GM19351 (cell line): ENCODE data around the gene TM9SF4.

Experiments
- ATAC-seq: cut with Tn5 transposase; IDR thresholded peaks from one replicate; pipeline ENCODE4 v1.9.1; 2021; ENCODE audit warnings: mild to moderate bottlenecking, moderate library complexity; ENCODE audit not compliant: unreplicated experiment

The TM9SF4 gene

GRCh38 chr20:32127347-32127746 is 17.8 kb downstream of the TM9SF4 start:
- no peak for ATAC-seq

GRCh38 chr20:32128167-32128566 is 18.7 kb downstream of the TM9SF4 start:
- no peak for ATAC-seq

GRCh38 chr20:32129863-32130262 is 20.3 kb downstream of the TM9SF4 start:
- ATAC-seq: no peak

- ATAC-seq: no peak
Observed at GRCh38 chr20:32130352-32130751, 20.8 kb downstream of the TM9SF4 start.

- ATAC-seq: no peak
Observed at GRCh38 chr20:32130965-32131364, 21.5 kb downstream of the TM9SF4 start.

GRCh38 chr20:32132911-32133549 is 23.5 kb downstream of the TM9SF4 start:
- ATAC-seq: peak; percentile 92

GRCh38 chr20:32134026-32134425 is 24.5 kb downstream of the TM9SF4 start:
- ATAC-seq: no peak

- no peak for ATAC-seq
Observed at GRCh38 chr20:32135983-32136515, 26.5 kb downstream of the TM9SF4 start.

- ATAC-seq: no peak
Observed at GRCh38 chr20:32138921-32139320, 29.4 kb downstream of the TM9SF4 start.

GRCh38 chr20:32139947-32140346 is 30.4 kb downstream of the TM9SF4 start:
- ATAC-seq: no peak

GRCh38 chr20:32140603-32141002 is 31.1 kb downstream of the TM9SF4 start:
- no peak for ATAC-seq

- ATAC-seq: no peak
Observed at GRCh38 chr20:32141465-32141980, 32.0 kb downstream of the TM9SF4 start.

GRCh38 chr20:32142088-32142487 is 32.6 kb downstream of the TM9SF4 start:
- no peak for ATAC-seq

- no peak for ATAC-seq
Observed at GRCh38 chr20:32142991-32143390, 33.5 kb downstream of the TM9SF4 start.

GRCh38 chr20:32144898-32145662 is 35.6 kb downstream of the TM9SF4 start:
- no peak for ATAC-seq

- ATAC-seq: no peak
Observed at GRCh38 chr20:32149566-32150170, 40.2 kb downstream of the TM9SF4 start.

- no peak for ATAC-seq
Observed at GRCh38 chr20:32150291-32150848, 40.9 kb downstream of the TM9SF4 start.

- ATAC-seq: no peak
Observed at GRCh38 chr20:32152421-32153155, 43.1 kb downstream of the TM9SF4 start.

- ATAC-seq: no peak
Observed at GRCh38 chr20:32153156-32153665, 43.7 kb downstream of the TM9SF4 start.

- no peak for ATAC-seq
Observed at GRCh38 chr20:32153771-32154170, 44.3 kb downstream of the TM9SF4 start.
